HS-5 (cell line): ENCODE measurements around the gene FBXO24.

Source experiments
- DNase-seq: peaks from one replicate; pipeline ENCODE4 v3.0.0-alpha.2; 2012; ENCODE audit warnings: low read depth

FBXO24 gene

DNA sequence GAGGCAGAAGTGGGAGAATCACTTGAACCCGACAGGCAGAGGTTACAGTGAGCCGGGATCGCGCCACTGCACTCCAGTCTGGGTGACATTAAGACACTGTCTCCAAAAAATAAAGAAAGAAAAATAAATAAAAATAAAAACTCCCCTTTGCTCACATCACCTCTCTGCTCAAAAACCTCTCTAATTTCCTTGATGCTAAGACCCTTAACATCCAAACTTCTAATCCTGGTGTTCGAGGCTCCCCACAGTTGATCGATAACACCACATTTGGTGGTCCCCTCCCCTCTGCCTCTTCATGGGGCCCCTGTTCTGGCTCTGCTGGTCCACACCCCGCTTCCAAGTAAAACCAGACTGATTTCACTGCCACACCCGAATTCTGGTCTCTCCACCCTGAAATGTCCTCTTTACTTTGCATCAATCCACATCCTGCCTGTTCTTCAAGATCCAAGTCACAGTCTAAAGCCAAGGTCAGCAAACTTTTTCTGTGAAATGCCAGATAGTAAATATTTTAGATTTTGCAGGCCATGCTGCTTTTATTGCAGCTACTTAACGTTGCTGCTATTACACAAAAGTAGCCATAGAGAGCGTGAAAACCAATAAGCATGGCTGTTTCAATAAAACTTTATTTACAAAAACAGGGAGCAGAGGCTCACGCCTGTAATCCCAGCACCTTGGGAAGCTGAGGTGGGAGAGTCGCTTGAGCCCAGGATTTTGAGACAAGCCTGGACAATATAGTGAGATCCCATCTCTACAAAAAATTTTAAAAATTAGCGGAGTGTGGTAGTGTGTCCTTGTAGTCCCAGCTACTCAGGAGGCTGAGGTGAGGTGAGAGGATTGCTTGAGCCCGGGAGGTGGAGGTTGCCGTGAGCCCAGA lies 38.1 kb downstream of the FBXO24 start:
- no peak for DNase-seq

DNA sequence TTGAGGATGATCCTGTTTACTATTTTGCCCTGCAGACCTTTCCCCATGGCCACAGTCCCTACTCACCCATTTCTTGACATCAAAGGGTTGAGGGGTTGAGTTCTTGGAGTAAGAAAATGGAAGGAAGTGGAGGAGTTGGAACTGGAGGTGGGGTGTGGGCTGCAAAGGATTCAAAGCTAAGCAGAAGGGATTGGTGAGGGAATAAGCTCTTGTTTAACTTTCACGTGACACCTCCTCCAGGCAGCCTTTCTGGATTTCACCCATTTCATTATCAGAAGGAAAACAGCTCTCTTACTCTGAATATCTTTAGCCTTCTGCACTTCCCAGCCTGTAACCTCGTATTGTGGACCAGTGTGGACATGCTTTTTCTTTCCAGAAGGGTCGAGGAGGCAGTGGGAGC lies 39.9 kb downstream of the FBXO24 start:
- no peak for DNase-seq

DNA sequence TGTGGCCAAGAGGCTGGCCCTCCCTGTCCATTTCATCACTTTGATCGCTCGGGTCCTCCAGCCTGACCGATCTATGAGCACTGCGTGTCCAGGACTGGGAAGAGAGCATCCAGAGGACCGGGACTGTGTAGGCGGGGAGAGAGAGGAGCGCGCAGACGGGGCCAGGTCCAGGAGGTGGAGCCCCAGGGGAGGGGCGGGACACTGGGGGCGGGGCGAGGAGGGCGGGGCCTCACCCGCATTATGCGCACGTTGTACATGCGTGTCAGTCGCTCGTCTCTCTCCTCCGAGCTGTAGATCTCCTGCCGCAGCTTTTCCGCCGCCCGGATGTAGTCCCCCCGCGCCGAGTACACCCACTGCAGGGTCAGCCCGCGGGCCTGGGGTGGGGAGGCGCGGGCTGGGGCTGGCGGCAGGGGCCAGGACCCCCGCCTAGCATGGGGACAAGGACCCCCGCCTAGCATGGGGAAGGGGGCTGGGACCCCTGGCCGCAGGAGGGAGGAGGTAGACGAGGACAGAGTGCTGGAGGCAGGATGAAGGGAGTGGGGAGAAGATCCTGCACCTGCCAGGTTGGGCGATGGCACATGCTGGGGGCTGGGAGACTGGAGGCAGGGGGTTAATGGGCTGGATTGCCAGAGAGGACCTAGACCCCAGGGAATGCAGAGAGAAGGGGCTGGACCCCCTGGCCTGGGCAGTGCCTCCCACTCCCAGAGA lies 40.6 kb downstream of the FBXO24 start:
- no peak for DNase-seq

DNA sequence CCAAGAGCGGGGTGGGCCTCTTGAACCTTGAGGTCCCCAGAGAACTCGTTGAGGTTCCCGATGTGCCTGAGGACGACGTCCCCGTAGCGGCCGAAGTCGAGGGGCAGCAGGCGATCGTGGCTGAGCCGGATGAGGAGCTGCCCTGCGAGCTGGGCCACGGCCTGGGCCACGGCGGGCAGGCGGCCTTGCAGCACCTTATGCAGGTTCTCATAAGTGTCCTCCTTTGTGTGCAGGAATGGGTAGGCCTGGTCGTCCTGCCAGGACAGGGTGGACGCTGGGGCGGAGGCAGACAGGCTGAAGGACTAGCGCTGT lies 41.1 kb downstream of the FBXO24 start:
- DNase-seq, result no peak

DNA sequence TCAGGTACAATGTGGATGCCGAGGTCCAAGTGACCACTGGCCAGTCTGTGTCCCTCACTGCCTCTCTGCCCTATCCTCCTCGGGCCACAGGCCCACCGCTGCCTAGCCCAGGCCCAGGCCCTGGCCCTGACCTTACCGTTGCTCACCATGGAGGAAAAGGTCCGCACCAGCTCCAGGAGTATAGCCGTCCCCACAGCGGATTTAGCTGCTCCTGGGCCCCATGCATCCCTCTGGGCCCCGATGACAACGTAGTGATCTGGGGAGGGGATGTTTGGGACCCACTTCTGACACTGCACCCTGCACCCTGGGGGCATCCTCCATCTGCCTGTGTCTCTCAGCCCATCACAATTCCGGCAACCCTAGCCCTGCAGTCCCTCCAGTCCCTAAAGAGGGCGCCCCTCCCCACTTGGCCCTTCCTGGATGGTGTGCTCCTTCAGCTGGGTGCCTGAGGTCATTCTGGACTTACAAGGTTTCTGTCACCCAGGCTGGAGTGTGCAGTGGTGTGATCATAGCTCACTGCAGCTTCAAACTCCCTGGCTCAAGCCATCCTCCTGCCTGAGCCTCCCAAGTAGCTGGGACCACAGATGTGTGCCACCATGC lies 43.1 kb downstream of the FBXO24 start:
- no peak for DNase-seq

DNA sequence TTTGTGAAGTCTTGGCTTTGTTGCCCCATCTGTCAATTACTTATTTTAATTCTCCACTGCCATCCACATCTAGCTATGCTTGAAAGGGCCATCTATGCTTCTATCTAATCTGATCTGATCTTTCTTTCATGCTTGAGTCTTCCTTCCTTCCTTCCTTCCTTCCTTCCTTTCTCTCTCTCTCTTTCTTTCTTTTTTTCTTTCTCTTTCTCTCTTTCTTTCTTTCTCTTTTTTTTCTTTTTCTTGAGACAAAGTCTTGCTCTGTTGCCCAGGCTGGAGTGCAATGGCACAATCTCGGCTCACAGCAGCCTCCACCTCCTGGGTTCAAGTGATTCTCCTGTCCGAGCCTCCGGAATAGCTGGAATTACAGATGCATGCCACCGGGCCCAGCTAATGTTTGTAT lies 43.9 kb downstream of the FBXO24 start:
- no peak for DNase-seq

DNA sequence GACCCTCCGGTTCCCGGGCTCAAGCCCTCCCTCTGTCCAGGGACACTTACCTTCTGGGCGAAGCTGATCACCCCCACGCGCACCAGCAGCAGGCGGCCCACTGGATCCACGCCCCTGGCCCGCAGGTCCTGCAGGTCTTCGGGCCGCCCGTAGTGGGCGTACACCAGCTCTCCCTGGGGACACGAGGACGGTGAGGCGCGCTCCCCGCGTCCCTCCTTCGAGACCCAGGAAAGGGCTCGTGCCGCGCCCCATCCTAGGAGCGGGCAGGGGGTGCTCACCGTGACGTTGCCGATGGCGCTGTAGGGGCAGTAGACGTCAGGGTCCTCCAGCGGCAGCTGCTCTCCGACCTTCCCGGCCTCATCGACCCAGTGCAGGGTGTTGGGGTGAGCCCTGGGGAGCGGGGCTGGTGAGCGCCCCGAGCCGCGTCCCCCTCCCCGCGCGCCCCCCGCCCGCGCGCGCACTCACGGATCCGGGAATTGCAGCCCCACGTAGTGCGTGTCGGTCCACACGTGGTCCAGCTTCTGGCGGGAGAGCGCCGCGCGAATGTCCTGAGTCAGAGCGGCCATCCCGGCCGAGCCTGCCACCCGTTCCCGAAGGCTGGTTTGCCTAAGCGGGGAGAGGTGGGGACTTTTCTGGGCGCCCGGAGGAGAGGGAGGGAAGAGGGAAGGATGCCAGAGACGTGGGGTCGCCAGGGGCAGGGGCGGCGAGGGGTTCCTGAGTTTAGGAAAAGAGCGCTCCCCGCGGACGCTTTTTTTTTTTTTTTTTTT lies 47.0 kb downstream of the FBXO24 start:
- DNase-seq, result no peak

DNA sequence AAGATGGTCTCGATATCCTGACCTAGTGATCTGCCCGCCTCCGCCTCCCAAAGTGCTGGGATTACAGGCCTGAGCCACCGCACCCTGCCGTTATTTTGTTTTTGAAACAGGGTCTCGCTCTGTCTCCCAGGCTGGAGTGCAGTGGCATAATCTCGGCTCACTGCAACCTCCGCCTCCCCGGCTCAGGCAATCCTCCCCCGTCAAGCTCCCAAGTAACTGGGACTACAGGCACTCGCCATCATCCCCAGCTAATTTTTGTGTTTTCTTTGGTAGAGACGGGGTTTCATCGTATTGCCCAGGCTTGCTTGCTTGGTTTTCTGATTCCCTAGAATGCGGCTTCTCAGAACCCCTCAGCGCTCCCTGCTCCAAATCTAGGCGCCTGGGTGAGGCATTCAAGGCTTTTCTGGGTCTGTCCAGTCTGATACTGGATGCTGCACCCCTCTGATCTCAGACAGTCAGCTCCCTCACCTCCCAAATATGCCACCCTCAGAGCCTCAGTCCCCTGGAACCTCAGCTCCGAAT lies 53.9 kb downstream of the FBXO24 start:
- no peak for DNase-seq

DNA sequence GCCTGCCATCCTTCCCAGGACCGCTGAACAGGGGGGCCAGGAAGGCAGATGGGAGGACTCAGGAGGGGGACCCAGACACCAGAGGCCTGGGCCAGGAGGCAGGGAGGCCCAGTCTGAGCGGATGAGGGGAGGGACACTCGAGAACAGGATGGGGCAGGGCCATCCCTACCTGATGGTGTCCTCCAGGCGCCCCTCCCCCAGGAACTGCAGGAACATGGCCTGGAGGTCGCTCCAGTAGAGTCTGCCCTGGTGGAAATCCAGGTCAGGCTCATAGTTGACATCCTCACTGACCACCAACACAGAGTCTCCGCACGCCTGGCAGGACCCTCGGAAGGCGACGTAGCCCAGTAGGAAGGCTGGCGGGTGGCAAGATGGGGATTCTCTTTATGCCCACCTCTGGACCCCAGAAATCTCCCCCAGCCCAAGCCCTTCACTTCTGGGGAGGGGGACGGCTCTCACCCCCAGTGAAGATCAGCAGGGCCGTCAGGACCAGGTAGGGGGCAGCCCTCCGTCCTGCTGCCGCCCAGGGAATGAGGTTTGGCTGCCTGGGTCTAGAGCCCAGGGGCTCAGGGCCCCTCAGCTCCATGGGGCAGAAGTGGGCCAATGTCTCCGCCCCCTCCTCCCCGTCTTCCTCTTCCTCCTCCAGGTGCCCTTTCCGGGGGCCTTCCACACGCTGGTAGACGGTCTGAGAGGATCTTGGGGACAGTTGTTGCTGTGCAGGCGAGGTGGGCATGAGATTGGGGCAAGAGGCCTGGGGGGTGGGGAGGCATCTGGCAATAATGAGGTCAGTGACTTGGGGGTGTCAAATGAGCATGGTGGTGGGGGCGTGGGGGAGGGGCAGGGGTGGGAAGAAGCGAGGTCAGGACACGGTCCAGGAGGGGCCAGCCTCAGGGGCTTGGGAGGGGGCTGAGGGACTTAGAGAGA lies 54.7 kb downstream of the FBXO24 start:
- DNase-seq, result no peak

DNA sequence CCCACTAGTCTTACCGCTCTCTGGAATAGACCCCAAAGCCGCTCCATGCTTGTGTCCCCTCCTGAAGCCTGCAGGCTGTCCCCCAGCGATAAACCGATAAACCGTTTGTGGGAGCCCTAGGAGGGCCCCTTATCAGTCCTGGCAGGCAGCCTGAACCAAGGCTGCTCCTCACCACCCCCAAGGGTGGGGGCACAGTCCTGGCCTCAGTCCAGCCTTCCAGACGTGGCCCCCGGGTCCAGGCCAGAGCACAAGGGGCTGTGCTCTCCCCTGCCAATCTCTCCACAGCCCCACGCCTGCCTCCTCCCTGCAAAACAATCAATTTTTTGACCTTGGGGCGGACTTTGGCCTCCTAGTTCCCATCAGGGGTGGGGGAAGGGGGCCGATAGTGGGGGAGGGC lies 55.3 kb downstream of the FBXO24 start, which contains the start of gene TFR2:
Gene TFR2, minus strand, starts transcription at position 90 of the 397 bp plus-strand sequence. Its CDS starts 43 bp downstream, at position 47.
- no peak for DNase-seq

DNA sequence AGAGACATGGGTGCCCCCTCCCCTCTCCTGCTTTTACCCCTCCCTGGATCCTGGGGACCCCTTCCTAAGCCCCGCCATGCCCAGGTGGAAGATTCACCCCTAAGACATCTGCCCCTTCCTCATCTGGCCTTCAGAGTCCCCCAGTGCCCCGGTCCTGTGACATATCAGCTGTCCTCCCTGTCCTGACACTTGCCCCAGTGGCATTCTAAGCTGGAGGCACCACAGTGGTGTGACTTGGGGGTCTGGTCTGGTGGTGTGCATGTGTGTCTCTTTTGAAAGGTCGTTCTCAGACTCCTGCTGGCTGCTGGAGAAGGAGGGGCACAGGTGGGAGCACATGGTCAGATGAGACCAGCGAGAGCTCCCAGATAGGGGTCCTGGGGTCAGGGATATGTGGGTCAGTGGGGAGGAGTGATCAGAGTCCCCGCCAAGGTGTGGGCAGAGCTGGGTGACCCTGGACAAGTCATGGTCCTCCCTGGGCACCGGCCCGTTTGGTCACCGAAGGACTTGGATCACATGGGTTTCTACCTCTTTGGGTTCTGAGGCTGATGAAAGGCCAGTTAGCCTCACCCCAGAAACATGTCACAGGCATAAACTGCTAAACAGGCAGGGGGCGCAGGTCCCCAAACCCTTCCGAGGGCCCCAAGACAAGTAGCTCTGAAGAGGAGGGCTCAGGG lies 55.9 kb downstream of the FBXO24 start:
- DNase-seq, result no peak

DNA sequence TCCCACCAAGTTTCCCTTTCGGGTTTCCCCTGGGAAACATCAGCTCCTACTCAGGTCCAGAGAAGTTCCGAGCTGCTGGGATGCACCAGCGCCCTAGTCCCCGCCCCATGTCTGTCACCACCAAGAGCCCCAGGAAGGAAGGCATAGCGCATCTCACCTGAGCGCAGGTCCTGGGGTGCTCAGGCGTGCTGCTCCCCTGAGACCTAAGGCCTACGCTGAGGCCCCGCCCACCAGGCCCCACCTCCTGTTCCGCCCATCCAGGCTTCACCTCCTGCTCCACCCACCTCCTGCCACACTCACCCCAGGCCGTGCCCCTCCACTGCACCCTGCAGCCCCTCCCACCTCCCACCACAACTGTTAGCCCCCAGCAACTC lies 56.4 kb downstream of the FBXO24 start:
- no peak for DNase-seq

DNA sequence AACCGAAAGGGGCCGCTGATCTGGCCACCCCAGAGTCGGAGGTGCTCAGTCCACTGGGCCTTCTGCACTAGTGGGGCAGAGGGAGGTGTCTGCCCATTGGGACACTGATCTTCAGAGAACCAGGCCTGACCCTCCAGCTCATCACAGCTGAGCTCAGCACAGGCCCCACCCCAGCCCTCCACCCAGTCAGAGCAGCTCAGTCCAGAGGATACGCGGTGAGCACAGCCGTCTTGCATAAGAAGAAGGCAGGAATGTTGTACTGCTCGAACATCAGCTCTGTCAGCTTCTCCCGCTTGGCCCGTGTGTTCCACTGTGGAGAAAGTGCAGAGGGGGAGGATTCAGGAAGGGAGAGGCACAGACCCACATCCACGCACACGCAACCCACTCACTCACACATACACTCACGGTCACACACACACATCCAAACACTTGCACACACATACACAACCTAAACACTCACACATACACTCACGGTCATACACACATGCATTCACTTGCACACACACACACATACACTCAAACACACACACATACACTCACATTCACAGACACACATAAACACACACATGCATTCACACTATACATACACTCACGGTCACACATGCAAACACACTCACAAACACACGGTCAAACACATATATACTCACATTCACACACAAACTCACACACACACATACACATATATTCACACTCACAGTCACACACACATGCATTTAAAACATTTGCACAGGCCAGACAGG lies 63.9 kb downstream of the FBXO24 start:
- no peak for DNase-seq
